Measurements from ENCODE around the gene GAK. TPM values are rescaled to one million over a fixed set of nuclear protein-coding genes. Genes with fewer than 3 reads are reported as not detected.

Gene GAK
- polyA plus RNA-seq, 1 experiment: 17.0 TPM

GRCh38 chr4:966266-967112 lies 34.4 kb upstream of the GAK start:
- no peaks in the 10 kb centered on the region for H3K27me3 ChIP-seq (ENCODE audit: control insufficient read depth, insufficient read depth, low read length)
- TF ChIP-seq, protein P1, sequence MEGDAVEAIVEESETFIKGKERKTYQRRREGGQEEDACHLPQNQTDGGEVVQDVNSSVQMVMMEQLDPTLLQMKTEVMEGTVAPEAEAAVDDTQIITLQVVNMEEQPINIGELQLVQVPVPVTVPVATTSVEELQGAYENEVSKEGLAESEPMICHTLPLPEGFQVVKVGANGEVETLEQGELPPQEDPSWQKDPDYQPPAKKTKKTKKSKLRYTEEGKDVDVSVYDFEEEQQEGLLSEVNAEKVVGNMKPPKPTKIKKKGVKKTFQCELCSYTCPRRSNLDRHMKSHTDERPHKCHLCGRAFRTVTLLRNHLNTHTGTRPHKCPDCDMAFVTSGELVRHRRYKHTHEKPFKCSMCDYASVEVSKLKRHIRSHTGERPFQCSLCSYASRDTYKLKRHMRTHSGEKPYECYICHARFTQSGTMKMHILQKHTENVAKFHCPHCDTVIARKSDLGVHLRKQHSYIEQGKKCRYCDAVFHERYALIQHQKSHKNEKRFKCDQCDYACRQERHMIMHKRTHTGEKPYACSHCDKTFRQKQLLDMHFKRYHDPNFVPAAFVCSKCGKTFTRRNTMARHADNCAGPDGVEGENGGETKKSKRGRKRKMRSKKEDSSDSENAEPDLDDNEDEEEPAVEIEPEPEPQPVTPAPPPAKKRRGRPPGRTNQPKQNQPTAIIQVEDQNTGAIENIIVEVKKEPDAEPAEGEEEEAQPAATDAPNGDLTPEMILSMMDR (IDR thresholded peaks at IDR 0.05; ENCODE audit: low read depth, low read length): no peak
- H3K4me3 ChIP-seq (ENCODE audit: low read depth, low read length): no peak overlapping the region
- H3K27ac ChIP-seq (ENCODE audit: low read depth, low read length): no peak overlapping the region
- no peak for DNase-seq (ENCODE audit: low read depth, low spot score)
- no peaks in the 10 kb centered on the region; the same call in 1 of the 2 replicates for H3K9me3 ChIP-seq (ENCODE audit: control insufficient read depth, insufficient read depth, low read length)
- POLR2A ChIA-PET: no interaction called here
- CTCF ChIA-PET: interaction anchor here (0.6 kb wide), 1 partner anchor 31 kb away, joined by 4 read pairs; no protein-coding TSS in a partner anchor

- CTCF ChIA-PET: no interaction called here
Measured at GRCh38 chr4:965766-966134, 33.6 kb upstream of the GAK start.

DNA sequence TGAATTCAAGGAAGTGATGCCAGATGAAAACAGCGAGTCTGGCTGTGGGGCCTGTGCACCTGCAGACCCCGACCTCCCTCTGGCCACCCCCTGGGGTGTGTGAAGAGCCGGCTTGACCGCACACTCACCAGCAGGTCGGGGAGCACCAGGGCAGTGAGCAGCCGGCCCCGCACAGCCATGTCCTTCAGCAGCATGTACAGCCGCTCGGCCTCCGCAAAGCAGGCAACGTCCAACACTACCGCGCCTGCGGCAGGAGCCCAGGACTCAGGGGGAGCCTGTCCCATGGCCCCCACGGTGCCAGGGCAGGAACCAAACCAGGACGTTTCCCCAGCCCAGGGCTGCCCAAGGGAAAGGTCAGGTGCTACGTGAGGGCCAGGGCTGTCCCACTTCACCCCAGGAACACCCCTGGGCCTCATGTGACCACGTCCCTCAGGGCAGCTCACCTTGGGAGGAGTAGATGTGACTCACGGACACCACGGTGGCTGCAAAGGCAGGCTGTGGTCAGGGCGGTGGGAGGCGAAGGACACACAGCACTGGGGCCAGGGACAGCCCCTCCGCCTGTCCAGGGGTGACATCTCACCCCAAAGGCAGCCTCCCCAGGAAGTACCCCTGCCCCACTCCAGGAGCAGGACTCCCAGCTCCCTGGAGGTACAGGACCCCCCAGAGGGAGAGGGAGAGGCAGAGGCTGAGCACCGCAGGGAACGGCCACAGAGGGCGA lies 33.1 kb upstream of the GAK start:
- ChIA-PET CTCF (no interaction called here), POLR2A (no interaction called here)
- TF ChIP-seq, protein P1 (IDR thresholded peaks at IDR 0.05; ENCODE audit: low read depth, low read length): no peak
- no peak overlapping the region for H3K27ac ChIP-seq (ENCODE audit: low read depth, low read length)
- DNase-seq (ENCODE audit: low read depth, low spot score): no peak
- no peak overlapping the region for H3K4me3 ChIP-seq (ENCODE audit: low read depth, low read length)
- no peaks in the 10 kb centered on the region for H3K27me3 ChIP-seq (ENCODE audit: control insufficient read depth, insufficient read depth, low read length)
- H3K9me3 ChIP-seq (ENCODE audit: control insufficient read depth, insufficient read depth, low read length): no peaks in the 10 kb centered on the region; the same call in 1 of the 2 replicates

More at GRCh38 chr4:965766-966134, 33.6 kb upstream of the GAK start:
- TF ChIP-seq, protein P1 (IDR thresholded peaks at IDR 0.05; ENCODE audit: low read depth, low read length): no peak
- POLR2A ChIA-PET: no interaction called here
- Histone ChIP-seq H3K27me3 (ENCODE audit: control insufficient read depth, insufficient read depth, low read length) (no peaks in the 10 kb centered on the region), H3K4me3 (ENCODE audit: low read depth, low read length) (no peak overlapping the region), H3K9me3 (ENCODE audit: control insufficient read depth, insufficient read depth, low read length) (no peaks in the 10 kb centered on the region; the same call in 1 of the 2 replicates), H3K27ac (ENCODE audit: low read depth, low read length) (no peak overlapping the region)
- no peak for DNase-seq (ENCODE audit: low read depth, low spot score)

DNA sequence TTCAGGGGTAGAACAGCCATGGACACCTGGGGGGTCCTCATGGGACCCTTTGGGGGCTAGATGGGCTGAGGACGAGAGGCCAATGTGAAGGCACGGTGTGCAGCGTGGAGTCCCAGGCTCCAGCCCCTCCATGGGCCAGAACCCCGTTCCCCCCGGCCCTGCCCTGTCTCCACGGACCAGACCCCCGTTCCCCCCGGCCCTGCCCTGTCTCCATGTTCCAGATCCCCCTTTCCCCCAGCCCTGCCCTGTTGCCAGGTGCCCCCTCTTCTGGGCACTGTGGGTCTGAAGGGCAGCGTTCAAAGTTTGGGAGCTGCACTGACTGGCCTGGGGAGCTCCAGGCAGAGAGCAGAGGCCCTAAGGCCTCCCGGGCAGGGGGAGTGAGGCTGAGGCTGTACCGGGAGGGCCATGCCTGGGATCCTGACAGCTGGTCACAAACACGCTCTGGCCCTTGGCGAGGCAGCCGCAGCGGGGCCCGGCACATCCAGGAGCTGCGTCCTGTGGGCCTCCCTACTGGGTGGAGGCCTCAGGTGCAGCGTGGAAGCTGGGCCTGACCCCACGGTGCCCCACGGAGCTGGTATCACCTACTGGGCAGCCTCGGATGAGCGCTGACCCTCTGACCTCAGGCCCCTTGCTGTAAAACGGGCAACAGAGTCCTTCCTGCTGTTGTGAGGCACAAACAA lies 32.4 kb upstream of the GAK start:
- ChIA-PET CTCF (no interaction called here), POLR2A (no interaction called here)
- H3K27ac ChIP-seq (ENCODE audit: low read depth, low read length): no peak overlapping the region
- no peak overlapping the region for H3K4me3 ChIP-seq (ENCODE audit: low read depth, low read length)
- no peak for DNase-seq (ENCODE audit: low read depth, low spot score)
- H3K27me3 ChIP-seq (ENCODE audit: control insufficient read depth, insufficient read depth, low read length): no peaks in the 10 kb centered on the region
- TF ChIP-seq, protein P1 (IDR thresholded peaks at IDR 0.05; ENCODE audit: low read depth, low read length): no peak
- H3K9me3 ChIP-seq (ENCODE audit: control insufficient read depth, insufficient read depth, low read length): no peaks in the 10 kb centered on the region; the same call in 1 of the 2 replicates
